Prostate gland (tissue), 2 donors: ENCODE measurements around the gene PTK7. TPM values are rescaled to one million over a fixed set of nuclear protein-coding genes. Genes with fewer than 3 reads are reported as not detected.

Experiments
- DNase-seq: peaks from one replicate; pipeline ENCODE4 v3.0.0-alpha.2; 2019; ENCODE audit warnings: low spot score
- H3K27ac ChIP-seq, 2 donors: fragments of 200-600 bp; sonication (generic); 2 replicates each; pipeline ENCODE4 v1.5.1; 2017 to 2019
- H3K27me3 ChIP-seq: fragments of 200-600 bp; sonication (generic); replicated peaks from 2 replicates; pipeline ENCODE4 v1.5.1; 2019; ENCODE audit not compliant: insufficient read depth
- H3K36me3 ChIP-seq, 2 donors: fragments of 200-600 bp; sonication (generic); 1 replicate in 1 of 2; 2 replicates in 1 of 2; pipeline versions ENCODE4 v1.5.1 to v1.8.1; 2017 to 2019
- H3K4me1 ChIP-seq: fragments of 200-600 bp; sonication (generic); replicated peaks from 2 replicates; pipeline ENCODE4 v1.5.1; 2019
- H3K4me3 ChIP-seq, 2 donors: fragments of 200-600 bp; sonication (generic); 2 replicates each; pipeline ENCODE4 v1.5.1; 2017 to 2019
- H3K9me3 ChIP-seq: fragments of 200-600 bp; sonication (generic); 2 replicates; pipeline ENCODE4 v1.5.1; 2017
- CTCF ChIP-seq, 4 experiments: fragments of 200-600 bp in 2 of 4; fragments of 450-650 bp in 2 of 4; sonication (generic) in 2 of 4; IDR thresholded peaks; 1 replicate in 3 of 4; 2 replicates in 1 of 4; pipeline ENCODE4 v1.5.1; 2016 to 2019; ENCODE audit warnings: antibody characterized with exemption in 4 of 4, mild to moderate bottlenecking in 2 of 4, moderate library complexity in 2 of 4
- POLR2A ChIP-seq: fragments of 450-650 bp; IDR thresholded peaks from one replicate; pipeline ENCODE4 v1.6.1; 2016; ENCODE audit warnings: antibody characterized with exemption, mild to moderate bottlenecking
- POLR2AphosphoS5 ChIP-seq: sonication (generic); formaldehyde crosslinking; IDR thresholded peaks from one replicate; pipeline ENCODE4 v1.6.1; 2017; ENCODE audit warnings: antibody characterized with exemption
- WGBS: methylation state at CpG from one replicate; pipeline ENCODE4 v1.1.5; 2018; 5-methylcytosine and 5-hydroxymethylcytosine counted together
- intact Hi-C: fragments of 100-400 bp; cut with DNase I; formaldehyde crosslinking; loops from one replicate; pipeline ENCODE4 v1.14.2; 2022
- total RNA-seq, 2 donors: library from RNA; depleted of rRNA; stranded (reverse); fragments of >200 nt; gene quantifications; one replicate each; pipeline ENCODE4 v1.1.0, GENCODE V29; 2016

Gene PTK7
- total RNA-seq, 2 donors from 2014 or later: 83.3 to 85.2 TPM

GRCh38 chr6:43125119-43125518, 49.0 kb downstream of the PTK7 start:
- H3K4me1 ChIP-seq: peaks cover 10% of the 10 kb centered on the region
- no peak overlapping the region for H3K27ac ChIP-seq
- intact Hi-C loops: no loop called here

GRCh38 chr6:43125555-43125954, 49.4 kb downstream of the PTK7 start:
- WGBS: 86% methylated on average over 1 of the region's 1 CpG
- no peaks in the 10 kb centered on the region for H3K36me3 ChIP-seq
- H3K4me3 ChIP-seq: no peak overlapping the region
- TF ChIP-seq POLR2A (no peak), CTCF (IDR thresholded peaks at IDR 0.05) (no peak), POLR2AphosphoS5 (no peak)
- peaks cover 10% of the 10 kb centered on the region for H3K4me1 ChIP-seq
- intact Hi-C loops: no loop called here
- no peaks in the 10 kb centered on the region for H3K9me3 ChIP-seq
- no peak for DNase-seq
- H3K27me3 ChIP-seq: no peaks in the 10 kb centered on the region
- H3K27ac ChIP-seq: no peak overlapping the region

More at GRCh38 chr6:43125119-43125518, 49.0 kb downstream of the PTK7 start:
- Histone ChIP-seq H3K27me3 (no peaks in the 10 kb centered on the region), H3K4me3 (no peak overlapping the region), H3K9me3 (no peaks in the 10 kb centered on the region), H3K36me3 (no peaks in the 10 kb centered on the region)
- WGBS: 72% methylated on average over 6 of the region's 6 CpGs
- no peak for DNase-seq
- TF ChIP-seq POLR2A: no peak
- no peak for TF ChIP-seq POLR2AphosphoS5
- no peak for TF ChIP-seq CTCF (IDR thresholded peaks at IDR 0.05)

GRCh38 chr6:43127180-43127579, 51.1 kb downstream of the PTK7 start:
- WGBS: 82% methylated on average over 12 of the region's 12 CpGs
- Histone ChIP-seq H3K27me3 (no peaks in the 10 kb centered on the region), H3K36me3 (no peaks in the 10 kb centered on the region), H3K9me3 (no peaks in the 10 kb centered on the region), H3K27ac (no peak overlapping the region), H3K4me3 (no peak overlapping the region), H3K4me1 (peaks cover 7% of the 10 kb centered on the region)
- TF ChIP-seq CTCF (IDR thresholded peaks at IDR 0.05): no peak
- no peak for TF ChIP-seq POLR2A
- no peak for TF ChIP-seq POLR2AphosphoS5
- DNase-seq: no peak
- intact Hi-C loops: no loop called here

DNA sequence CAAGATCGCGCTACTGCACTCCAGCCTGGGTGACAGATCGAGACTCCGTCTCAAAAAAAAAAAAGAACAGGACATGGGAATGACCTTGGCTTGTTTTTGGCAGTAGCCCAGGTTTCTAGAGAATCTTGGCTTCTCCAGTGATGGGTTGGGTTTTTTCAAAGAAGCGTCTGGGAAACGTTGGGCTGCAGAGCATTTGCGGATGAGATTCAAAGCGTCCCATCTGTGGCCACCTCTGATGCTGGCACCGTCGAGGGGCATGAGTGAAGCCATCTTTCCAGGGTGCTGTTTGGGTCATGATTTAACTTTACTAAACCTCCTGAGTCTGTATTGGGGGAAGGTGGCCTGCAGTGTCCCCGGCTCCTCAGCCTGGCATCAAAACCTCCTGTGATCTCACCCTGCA, 51.8 kb downstream of the PTK7 start:
- Histone ChIP-seq H3K9me3 (no peaks in the 10 kb centered on the region), H3K36me3 (no peaks in the 10 kb centered on the region), H3K27me3 (no peaks in the 10 kb centered on the region), H3K4me3 (no peak overlapping the region), H3K27ac (no peak overlapping the region), H3K4me1 (peaks cover 7% of the 10 kb centered on the region)
- DNase-seq: no peak
- TF ChIP-seq POLR2A (no peak), POLR2AphosphoS5 (no peak), CTCF (IDR thresholded peaks at IDR 0.05) (no peak)
- 49% methylated on average over 11 of the region's 11 CpGs for WGBS
- intact Hi-C loops: loop anchor here (2.0 kb wide), 1 partner anchor 55 kb away; no protein-coding TSS in a partner anchor

- TF ChIP-seq POLR2A: no peak
- TF ChIP-seq CTCF (IDR thresholded peaks at IDR 0.05): no peak
- TF ChIP-seq POLR2AphosphoS5: no peak
- no peak overlapping the region for H3K4me3 ChIP-seq
- H3K4me1 ChIP-seq: peaks cover 4% of the 10 kb centered on the region
- intact Hi-C loops: loop anchor here (2.0 kb wide), 1 partner anchor 56 kb away; no protein-coding TSS in a partner anchor
- DNase-seq: no peak
- H3K36me3 ChIP-seq: no peaks in the 10 kb centered on the region
- WGBS: 80% methylated on average over 16 of the region's 16 CpGs
- no peaks in the 10 kb centered on the region for H3K27me3 ChIP-seq
- no peak overlapping the region for H3K27ac ChIP-seq
- no peaks in the 10 kb centered on the region for H3K9me3 ChIP-seq
These were observed 52.8 kb downstream of the PTK7 start for GRCh38 chr6:43128926-43129325.
